Neural progenitor cell (in vitro differentiated cells): Measurements from ENCODE around the gene CD99.

Experiments used
- EZH2 ChIP-seq: fragments of 200-600 bp; sonication (generic); IDR thresholded peaks from 2 replicates; pipeline ENCODE4 v1.6.1; 2017; ENCODE audit warnings: antibody characterized with exemption, mild to moderate bottlenecking, moderate library complexity
- TF ChIP-seq, protein P1 (sequence below): fragments of 200-600 bp; sonication (generic); IDR thresholded peaks from 2 replicates; pipeline ENCODE4 v1.5.1; 2017; ENCODE audit warnings: antibody characterized with exemption, mild to moderate bottlenecking

DNA sequence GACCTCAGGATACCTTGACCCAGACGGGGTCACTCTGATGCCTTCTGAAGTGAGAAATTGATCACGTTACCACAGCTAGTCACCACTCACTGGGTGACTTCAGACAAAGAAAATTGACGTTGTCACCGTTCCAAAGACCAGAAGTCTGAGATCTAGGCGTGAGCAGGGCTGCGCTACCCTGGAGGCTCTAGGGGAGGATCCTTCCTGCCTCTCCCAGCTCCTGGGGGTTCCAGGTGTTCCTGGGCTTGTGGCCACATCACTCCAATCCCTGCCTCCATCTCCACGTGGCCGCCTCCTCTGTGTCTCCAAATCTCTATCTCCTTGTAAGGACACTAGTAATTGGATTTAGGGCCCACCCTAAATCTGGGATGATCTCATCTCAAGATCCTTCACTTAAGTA lies 48.9 kb upstream of the CD99 start:
- TF ChIP-seq, protein P1, sequence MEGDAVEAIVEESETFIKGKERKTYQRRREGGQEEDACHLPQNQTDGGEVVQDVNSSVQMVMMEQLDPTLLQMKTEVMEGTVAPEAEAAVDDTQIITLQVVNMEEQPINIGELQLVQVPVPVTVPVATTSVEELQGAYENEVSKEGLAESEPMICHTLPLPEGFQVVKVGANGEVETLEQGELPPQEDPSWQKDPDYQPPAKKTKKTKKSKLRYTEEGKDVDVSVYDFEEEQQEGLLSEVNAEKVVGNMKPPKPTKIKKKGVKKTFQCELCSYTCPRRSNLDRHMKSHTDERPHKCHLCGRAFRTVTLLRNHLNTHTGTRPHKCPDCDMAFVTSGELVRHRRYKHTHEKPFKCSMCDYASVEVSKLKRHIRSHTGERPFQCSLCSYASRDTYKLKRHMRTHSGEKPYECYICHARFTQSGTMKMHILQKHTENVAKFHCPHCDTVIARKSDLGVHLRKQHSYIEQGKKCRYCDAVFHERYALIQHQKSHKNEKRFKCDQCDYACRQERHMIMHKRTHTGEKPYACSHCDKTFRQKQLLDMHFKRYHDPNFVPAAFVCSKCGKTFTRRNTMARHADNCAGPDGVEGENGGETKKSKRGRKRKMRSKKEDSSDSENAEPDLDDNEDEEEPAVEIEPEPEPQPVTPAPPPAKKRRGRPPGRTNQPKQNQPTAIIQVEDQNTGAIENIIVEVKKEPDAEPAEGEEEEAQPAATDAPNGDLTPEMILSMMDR = no peak
- TF ChIP-seq EZH2 = no peak
